GM23338 (cell line): ENCODE data around the gene LRRC63. TPM values are rescaled to one million over a fixed set of nuclear protein-coding genes. Genes with fewer than 3 reads are reported as not detected.
A peak's percentile ranks its signal among the peaks of the same experiment; 100 is the strongest.

ENCODE experiments used
- ATAC-seq: fragments of 200-7000 bp; cut with Tn5 transposase; 3 replicates; pipeline ENCODE4 v1.9.1; 2020
- DNase-seq: peaks from one replicate; pipeline ENCODE4 v3.0.0-alpha.2; 2015; ENCODE audit warnings: low spot score
- H2AFZ ChIP-seq: fragments of 200-600 bp; sonication (generic); 2 replicates; pipeline ENCODE4 v1.8.0; 2016; ENCODE audit warnings: antibody characterized with exemption, mild to moderate bottlenecking, moderate library complexity
- H3F3A ChIP-seq: fragments of 200-600 bp; sonication (generic); replicated peaks from 2 replicates; pipeline ENCODE4 v1.8.0; 2017; ENCODE audit warnings: antibody characterized with exemption, mixed run types, low read depth
- H3K27ac ChIP-seq: fragments of 200-600 bp; sonication (generic); 2 replicates; pipeline ENCODE4 v1.6.1; 2016; ENCODE audit warnings: low read depth
- H3K27me3 ChIP-seq: fragments of 200-600 bp; sonication (generic); 2 replicates; pipeline ENCODE4 v1.8.0; 2016; ENCODE audit warnings: mild to moderate bottlenecking, mixed run types, moderate library complexity; ENCODE audit not compliant: insufficient read depth
- H3K36me3 ChIP-seq: fragments of 200-600 bp; sonication (generic); 2 replicates; pipeline ENCODE4 v1.8.0; 2016; ENCODE audit warnings: mild to moderate bottlenecking; ENCODE audit not compliant: insufficient read depth
- H3K4me1 ChIP-seq: fragments of 200-600 bp; sonication (generic); 2 replicates; pipeline ENCODE4 v1.8.0; 2016; ENCODE audit warnings: mild to moderate bottlenecking, moderate library complexity; ENCODE audit not compliant: insufficient read depth
- H3K4me2 ChIP-seq: fragments of 200-600 bp; sonication (generic); 2 replicates; pipeline ENCODE4 v1.7.1; 2017; ENCODE audit warnings: mixed run types
- H3K4me3 ChIP-seq: fragments of 200-600 bp; sonication (generic); 2 replicates; pipeline ENCODE4 v1.6.1; 2016; ENCODE audit warnings: mixed run types
- H3K79me2 ChIP-seq: fragments of 200-600 bp; sonication (generic); replicated peaks from 2 replicates; pipeline ENCODE4 v1.8.0; 2017; ENCODE audit warnings: mild to moderate bottlenecking; ENCODE audit not compliant: insufficient read depth
- H3K9me2 ChIP-seq: fragments of 200-600 bp; sonication (generic); 2 replicates; pipeline ENCODE4 v1.8.0; 2017; ENCODE audit not compliant: insufficient read depth
- H4K20me1 ChIP-seq: fragments of 200-600 bp; sonication (generic); replicated peaks from 2 replicates; pipeline ENCODE4 v1.8.0; 2017; ENCODE audit warnings: mild to moderate bottlenecking; ENCODE audit not compliant: insufficient read depth
- H3K27ac Mint-ChIP-seq: 2 replicates; pipeline ENCODE4 v1.8.0; 2020; ENCODE audit warnings: inconsistent platforms, mild to moderate bottlenecking, moderate library complexity, mixed read lengths
- H3K27me3 Mint-ChIP-seq: 3 replicates; pipeline ENCODE4 v1.8.0; 2022; ENCODE audit warnings: low read depth, mild to moderate bottlenecking, moderate library complexity, mixed read lengths, inconsistent platforms; ENCODE audit not compliant: insufficient read depth, poor library complexity
- H3K36me3 Mint-ChIP-seq: 3 replicates; pipeline ENCODE4 v1.8.0; 2021; ENCODE audit warnings: low read depth, mild to moderate bottlenecking, inconsistent platforms, moderate library complexity, mixed read lengths
- H3K4me1 Mint-ChIP-seq: 3 replicates; pipeline ENCODE4 v1.8.0; 2020; ENCODE audit warnings: mild to moderate bottlenecking, inconsistent platforms, mixed read lengths
- H3K4me3 Mint-ChIP-seq: 3 replicates; pipeline ENCODE4 v1.8.0; 2021; ENCODE audit warnings: moderate library complexity, mild to moderate bottlenecking, inconsistent platforms, mixed read lengths
- H3K9me3 Mint-ChIP-seq: 3 replicates; pipeline ENCODE4 v1.8.0; 2020; ENCODE audit warnings: moderate library complexity, mild to moderate bottlenecking, inconsistent platforms, mixed read lengths
- EZH2 ChIP-seq: fragments of 200-600 bp; sonication (generic); IDR thresholded peaks from one replicate; pipeline ENCODE4 v1.8.0; 2017; ENCODE audit warnings: antibody characterized with exemption, mild to moderate bottlenecking, low read depth; ENCODE audit not compliant: unreplicated experiment
- EZH2phosphoT487 ChIP-seq: fragments of 200-600 bp; sonication (generic); IDR thresholded peaks from one replicate; pipeline ENCODE4 v1.8.1; 2018; ENCODE audit warnings: antibody characterized with exemption; ENCODE audit not compliant: unreplicated experiment
- JUNB ChIP-seq: IDR thresholded peaks from one replicate; pipeline ENCODE4 v1.6.1; 2016; ENCODE audit warnings: antibody characterized with exemption; ENCODE audit not compliant: unreplicated experiment
- NANOG ChIP-seq: IDR thresholded peaks from 2 replicates; pipeline ENCODE4 v1.6.1; 2016; ENCODE audit warnings: antibody characterized with exemption, borderline replicate concordance
- POLR2AphosphoS5 ChIP-seq: IDR thresholded peaks from 2 replicates; pipeline ENCODE4 v1.6.1; 2016; ENCODE audit warnings: antibody characterized with exemption, low read depth
- STAT1 ChIP-seq: IDR thresholded peaks from one replicate; pipeline ENCODE4 v1.6.1; 2016; ENCODE audit warnings: antibody characterized with exemption; ENCODE audit not compliant: unreplicated experiment
- ZNF114 ChIP-seq: fragments of 250-450 bp; sonication (Bioruptor Pico); IDR thresholded peaks from 2 replicates; pipeline ENCODE4 v1.5.0; 2020; ENCODE audit warnings: mild to moderate bottlenecking, moderate library complexity
- polyA plus RNA-seq: library from polyadenylated mRNA; unstranded; fragments of >200 nt; fragmentation: Nextera tagmentation; extraction: Ambion mirVana; gene quantifications from 2 replicates; pipeline ENCODE4 v1.2.1, GENCODE V29; 2016
- total RNA-seq: library from RNA; depleted of rRNA; stranded (reverse); fragments of >200 nt; shearing (Covaris generic); gene quantifications from 2 replicates; pipeline ENCODE4 v1.2.3, GENCODE V29; 2014
- TF ChIP-seq, protein P1 (sequence below): IDR thresholded peaks from one replicate; pipeline ENCODE4 v1.6.1; 2018; ENCODE audit warnings: antibody characterized with exemption; ENCODE audit not compliant: unreplicated experiment
- TF ChIP-seq, protein P2 (sequence below): IDR thresholded peaks from 2 replicates; pipeline ENCODE4 v1.6.1; 2016; ENCODE audit warnings: antibody characterized with exemption
- TF ChIP-seq, protein P3 (sequence below): fragments of 250-450 bp; sonication (Bioruptor Pico); IDR thresholded peaks from 2 replicates; pipeline ENCODE4 v1.5.0; 2020; ENCODE audit warnings: mild to moderate bottlenecking, moderate library complexity

Gene LRRC63
- total and polyA plus RNA-seq, 2 experiments from 2014 or later: not detected

DNA sequence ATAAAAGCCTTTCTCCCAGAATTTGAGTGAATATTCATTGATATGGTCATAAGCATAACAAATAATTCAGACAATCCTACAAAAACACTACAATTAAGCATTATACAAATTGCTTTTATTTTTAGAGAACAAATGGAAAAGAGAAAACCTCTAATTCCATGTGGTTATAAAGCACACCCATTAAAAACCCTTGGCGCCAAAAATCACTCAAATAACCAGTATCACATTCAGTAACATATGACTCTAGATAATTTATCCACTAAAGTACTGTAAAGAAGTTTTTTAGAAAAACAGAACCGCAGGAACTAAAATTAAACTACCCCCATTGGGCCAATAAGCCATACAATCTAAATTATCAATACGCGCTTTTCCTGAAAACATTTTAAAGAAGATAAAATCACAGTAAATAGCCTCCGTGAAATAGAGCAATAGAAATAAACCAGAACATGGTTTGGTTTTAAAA, 30.3 kb upstream of the LRRC63 start:
- H3K27me3 ChIP-seq: no peaks in the 10 kb centered on the region
- no peak overlapping the region for H3K4me3 Mint-ChIP-seq
- no peak overlapping the region for H3K4me3 ChIP-seq
- peaks cover 14% of the 10 kb centered on the region for H3K4me1 ChIP-seq
- peaks cover 13% of the 10 kb centered on the region; the same call in 2 of the 3 replicates for H3K4me1 Mint-ChIP-seq
- peak overlapping the region; percentile 47; the same call in 1 of the 2 replicates for H2AFZ ChIP-seq
- H3K79me2 ChIP-seq: no peaks in the 10 kb centered on the region
- no peaks in the 10 kb centered on the region for H3K36me3 Mint-ChIP-seq
- H3K27me3 Mint-ChIP-seq: peaks cover 7% of the 10 kb centered on the region
- TF ChIP-seq EZH2 (no peak), POLR2AphosphoS5 (no peak), ZNF114 (CRISPR knock-in tag) (no peak), STAT1 (no peak), NANOG (no peak), JUNB (no peak), EZH2phosphoT487 (no peak)
- TF ChIP-seq, protein P1, sequence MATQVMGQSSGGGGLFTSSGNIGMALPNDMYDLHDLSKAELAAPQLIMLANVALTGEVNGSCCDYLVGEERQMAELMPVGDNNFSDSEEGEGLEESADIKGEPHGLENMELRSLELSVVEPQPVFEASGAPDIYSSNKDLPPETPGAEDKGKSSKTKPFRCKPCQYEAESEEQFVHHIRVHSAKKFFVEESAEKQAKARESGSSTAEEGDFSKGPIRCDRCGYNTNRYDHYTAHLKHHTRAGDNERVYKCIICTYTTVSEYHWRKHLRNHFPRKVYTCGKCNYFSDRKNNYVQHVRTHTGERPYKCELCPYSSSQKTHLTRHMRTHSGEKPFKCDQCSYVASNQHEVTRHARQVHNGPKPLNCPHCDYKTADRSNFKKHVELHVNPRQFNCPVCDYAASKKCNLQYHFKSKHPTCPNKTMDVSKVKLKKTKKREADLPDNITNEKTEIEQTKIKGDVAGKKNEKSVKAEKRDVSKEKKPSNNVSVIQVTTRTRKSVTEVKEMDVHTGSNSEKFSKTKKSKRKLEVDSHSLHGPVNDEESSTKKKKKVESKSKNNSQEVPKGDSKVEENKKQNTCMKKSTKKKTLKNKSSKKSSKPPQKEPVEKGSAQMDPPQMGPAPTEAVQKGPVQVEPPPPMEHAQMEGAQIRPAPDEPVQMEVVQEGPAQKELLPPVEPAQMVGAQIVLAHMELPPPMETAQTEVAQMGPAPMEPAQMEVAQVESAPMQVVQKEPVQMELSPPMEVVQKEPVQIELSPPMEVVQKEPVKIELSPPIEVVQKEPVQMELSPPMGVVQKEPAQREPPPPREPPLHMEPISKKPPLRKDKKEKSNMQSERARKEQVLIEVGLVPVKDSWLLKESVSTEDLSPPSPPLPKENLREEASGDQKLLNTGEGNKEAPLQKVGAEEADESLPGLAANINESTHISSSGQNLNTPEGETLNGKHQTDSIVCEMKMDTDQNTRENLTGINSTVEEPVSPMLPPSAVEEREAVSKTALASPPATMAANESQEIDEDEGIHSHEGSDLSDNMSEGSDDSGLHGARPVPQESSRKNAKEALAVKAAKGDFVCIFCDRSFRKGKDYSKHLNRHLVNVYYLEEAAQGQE: no peak
- TF ChIP-seq, protein P2, sequence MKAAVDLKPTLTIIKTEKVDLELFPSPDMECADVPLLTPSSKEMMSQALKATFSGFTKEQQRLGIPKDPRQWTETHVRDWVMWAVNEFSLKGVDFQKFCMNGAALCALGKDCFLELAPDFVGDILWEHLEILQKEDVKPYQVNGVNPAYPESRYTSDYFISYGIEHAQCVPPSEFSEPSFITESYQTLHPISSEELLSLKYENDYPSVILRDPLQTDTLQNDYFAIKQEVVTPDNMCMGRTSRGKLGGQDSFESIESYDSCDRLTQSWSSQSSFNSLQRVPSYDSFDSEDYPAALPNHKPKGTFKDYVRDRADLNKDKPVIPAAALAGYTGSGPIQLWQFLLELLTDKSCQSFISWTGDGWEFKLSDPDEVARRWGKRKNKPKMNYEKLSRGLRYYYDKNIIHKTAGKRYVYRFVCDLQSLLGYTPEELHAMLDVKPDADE: no peak
- H4K20me1 ChIP-seq: no peaks in the 10 kb centered on the region
- ATAC-seq: no peak
- no peaks in the 10 kb centered on the region for H3K36me3 ChIP-seq
- no peaks in the 10 kb centered on the region for H3F3A ChIP-seq
- no peak overlapping the region for H3K27ac ChIP-seq
- H3K9me2 ChIP-seq: no peaks in the 10 kb centered on the region
- no peaks in the 10 kb centered on the region for H3K9me3 Mint-ChIP-seq
- no peak overlapping the region for H3K27ac Mint-ChIP-seq
- no peak overlapping the region for H3K4me2 ChIP-seq
- no peak for DNase-seq

DNA sequence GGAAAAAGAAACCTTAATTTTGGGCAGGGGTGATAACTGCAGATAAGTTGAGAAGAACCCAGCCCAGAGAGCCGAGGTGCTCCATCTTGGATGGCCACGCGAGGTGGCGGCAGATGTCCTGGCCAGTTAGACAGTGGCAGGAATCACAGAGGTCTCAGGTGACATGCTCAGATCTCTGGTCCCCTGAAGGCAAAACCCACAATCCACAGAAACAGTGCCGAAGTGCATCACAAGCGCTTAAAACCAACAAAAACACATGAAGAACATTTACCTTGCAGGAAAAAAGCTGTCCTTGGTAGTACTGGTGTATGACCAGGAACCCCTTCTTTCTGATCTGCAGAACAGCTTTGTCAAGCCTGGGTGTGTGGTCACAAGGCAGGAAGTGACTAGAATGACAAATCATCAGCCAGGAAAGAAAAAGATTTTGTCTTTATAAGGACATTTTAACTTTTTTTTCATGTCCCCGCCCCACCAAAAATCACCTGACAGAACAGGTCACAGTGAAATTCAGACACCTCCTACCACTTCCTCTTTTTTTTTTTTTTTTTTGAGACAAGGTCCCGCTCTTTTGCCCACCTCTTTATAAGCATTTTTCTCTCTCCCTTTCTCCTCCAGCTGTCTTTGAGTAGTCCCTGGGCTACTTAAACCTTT, 29.8 kb upstream of the LRRC63 start, which contains the start of gene LCP1:
TSS of gene LCP1 (minus strand) at position 338 of the 651 bp plus-strand sequence. CDS start 22,515 bp downstream, outside the sequence.
- Histone ChIP-seq H3K79me2 (no peaks in the 10 kb centered on the region), H3K4me1 (peaks cover 14% of the 10 kb centered on the region), H4K20me1 (no peaks in the 10 kb centered on the region), H2AFZ (peak within 1 kb of the TSS; percentile 47), H3K36me3 (no peaks in the 10 kb centered on the region), H3K4me2 (no peak within 1 kb of the TSS), H3K4me3 (no peak within 1 kb of the TSS), H3K9me2 (no peaks in the 10 kb centered on the region), H3K27ac (no peak within 1 kb of the TSS), H3K27me3 (no peaks in the 10 kb centered on the region), H3F3A (no peaks in the 10 kb centered on the region)
- DNase-seq (peak; percentile 16), ATAC-seq (no peak)
- Mint-ChIP-seq H3K4me3 (no peak within 1 kb of the TSS), H3K27ac (peak within 1 kb of the TSS; percentile 64), H3K9me3 (no peaks in the 10 kb centered on the region), H3K4me1 (peaks cover 13% of the 10 kb centered on the region; the same call in 2 of the 3 replicates), H3K36me3 (no peaks in the 10 kb centered on the region), H3K27me3 (peaks cover 7% of the 10 kb centered on the region)
- TF ChIP-seq EZH2 (no peak), JUNB (no peak)
- TF ChIP-seq, protein P3, sequence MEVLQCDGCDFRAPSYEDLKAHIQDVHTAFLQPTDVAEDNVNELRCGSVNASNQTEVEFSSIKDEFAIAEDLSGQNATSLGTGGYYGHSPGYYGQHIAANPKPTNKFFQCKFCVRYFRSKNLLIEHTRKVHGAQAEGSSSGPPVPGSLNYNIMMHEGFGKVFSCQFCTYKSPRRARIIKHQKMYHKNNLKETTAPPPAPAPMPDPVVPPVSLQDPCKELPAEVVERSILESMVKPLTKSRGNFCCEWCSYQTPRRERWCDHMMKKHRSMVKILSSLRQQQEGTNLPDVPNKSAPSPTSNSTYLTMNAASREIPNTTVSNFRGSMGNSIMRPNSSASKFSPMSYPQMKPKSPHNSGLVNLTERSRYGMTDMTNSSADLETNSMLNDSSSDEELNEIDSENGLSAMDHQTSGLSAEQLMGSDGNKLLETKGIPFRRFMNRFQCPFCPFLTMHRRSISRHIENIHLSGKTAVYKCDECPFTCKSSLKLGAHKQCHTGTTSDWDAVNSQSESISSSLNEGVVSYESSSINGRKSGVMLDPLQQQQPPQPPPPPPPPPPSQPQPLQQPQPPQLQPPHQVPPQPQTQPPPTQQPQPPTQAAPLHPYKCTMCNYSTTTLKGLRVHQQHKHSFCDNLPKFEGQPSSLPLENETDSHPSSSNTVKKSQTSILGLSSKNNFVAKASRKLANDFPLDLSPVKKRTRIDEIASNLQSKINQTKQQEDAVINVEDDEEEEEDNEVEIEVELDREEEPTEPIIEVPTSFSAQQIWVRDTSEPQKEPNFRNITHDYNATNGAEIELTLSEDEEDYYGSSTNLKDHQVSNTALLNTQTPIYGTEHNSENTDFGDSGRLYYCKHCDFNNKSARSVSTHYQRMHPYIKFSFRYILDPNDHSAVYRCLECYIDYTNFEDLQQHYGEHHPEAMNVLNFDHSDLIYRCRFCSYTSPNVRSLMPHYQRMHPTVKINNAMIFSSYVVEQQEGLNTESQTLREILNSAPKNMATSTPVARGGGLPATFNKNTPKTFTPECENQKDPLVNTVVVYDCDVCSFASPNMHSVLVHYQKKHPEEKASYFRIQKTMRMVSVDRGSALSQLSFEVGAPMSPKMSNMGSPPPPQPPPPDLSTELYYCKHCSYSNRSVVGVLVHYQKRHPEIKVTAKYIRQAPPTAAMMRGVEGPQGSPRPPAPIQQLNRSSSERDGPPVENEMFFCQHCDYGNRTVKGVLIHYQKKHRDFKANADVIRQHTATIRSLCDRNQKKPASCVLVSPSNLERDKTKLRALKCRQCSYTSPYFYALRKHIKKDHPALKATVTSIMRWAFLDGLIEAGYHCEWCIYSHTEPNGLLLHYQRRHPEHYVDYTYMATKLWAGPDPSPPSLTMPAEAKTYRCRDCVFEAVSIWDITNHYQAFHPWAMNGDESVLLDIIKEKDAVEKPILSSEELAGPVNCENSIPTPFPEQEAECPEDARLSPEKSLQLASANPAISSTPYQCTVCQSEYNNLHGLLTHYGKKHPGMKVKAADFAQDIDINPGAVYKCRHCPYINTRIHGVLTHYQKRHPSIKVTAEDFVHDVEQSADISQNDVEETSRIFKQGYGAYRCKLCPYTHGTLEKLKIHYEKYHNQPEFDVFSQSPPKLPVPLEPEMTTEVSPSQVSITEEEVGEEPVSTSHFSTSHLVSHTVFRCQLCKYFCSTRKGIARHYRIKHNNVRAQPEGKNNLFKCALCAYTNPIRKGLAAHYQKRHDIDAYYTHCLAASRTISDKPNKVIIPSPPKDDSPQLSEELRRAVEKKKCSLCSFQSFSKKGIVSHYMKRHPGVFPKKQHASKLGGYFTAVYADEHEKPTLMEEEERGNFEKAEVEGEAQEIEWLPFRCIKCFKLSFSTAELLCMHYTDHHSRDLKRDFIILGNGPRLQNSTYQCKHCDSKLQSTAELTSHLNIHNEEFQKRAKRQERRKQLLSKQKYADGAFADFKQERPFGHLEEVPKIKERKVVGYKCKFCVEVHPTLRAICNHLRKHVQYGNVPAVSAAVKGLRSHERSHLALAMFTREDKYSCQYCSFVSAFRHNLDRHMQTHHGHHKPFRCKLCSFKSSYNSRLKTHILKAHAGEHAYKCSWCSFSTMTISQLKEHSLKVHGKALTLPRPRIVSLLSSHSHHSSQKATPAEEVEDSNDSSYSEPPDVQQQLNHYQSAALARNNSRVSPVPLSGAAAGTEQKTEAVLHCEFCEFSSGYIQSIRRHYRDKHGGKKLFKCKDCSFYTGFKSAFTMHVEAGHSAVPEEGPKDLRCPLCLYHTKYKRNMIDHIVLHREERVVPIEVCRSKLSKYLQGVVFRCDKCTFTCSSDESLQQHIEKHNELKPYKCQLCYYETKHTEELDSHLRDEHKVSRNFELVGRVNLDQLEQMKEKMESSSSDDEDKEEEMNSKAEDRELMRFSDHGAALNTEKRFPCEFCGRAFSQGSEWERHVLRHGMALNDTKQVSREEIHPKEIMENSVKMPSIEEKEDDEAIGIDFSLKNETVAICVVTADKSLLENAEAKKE (CRISPR knock-in tag): no peak
